Mucosa of rectum (tissue), 2 donors: ENCODE measurements around the gene H6PD.

Experiments used
- H3K27ac ChIP-seq, 2 donors: one replicate each; pipeline ENCODE4 v1.7.0; 2013; ENCODE audit warnings: inconsistent platforms in 2 of 2, low read depth in 2 of 2, low read length in 2 of 2
- H3K27me3 ChIP-seq, 2 donors: one replicate each; pipeline ENCODE4 v1.7.0; 2013; ENCODE audit warnings: low read length in 2 of 2; ENCODE audit not compliant: control insufficient read depth in 2 of 2, insufficient read depth in 2 of 2
- H3K36me3 ChIP-seq, 2 donors: one replicate each; pipeline ENCODE4 v1.7.0; 2013; ENCODE audit warnings: low read length in 2 of 2; ENCODE audit not compliant: control insufficient read depth in 2 of 2, insufficient read depth in 2 of 2
- H3K4me1 ChIP-seq, 2 donors: one replicate each; pipeline ENCODE4 v1.7.0; 2013; ENCODE audit warnings: low read length in 2 of 2, mild to moderate bottlenecking in 1 of 2; ENCODE audit not compliant: control insufficient read depth in 2 of 2, insufficient read depth in 2 of 2
- H3K4me3 ChIP-seq, 2 donors: one replicate each; pipeline ENCODE4 v1.7.0; 2013; ENCODE audit warnings: low read length in 2 of 2
- H3K9ac ChIP-seq, 2 donors: one replicate each; pipeline ENCODE4 v1.7.0; 2013; ENCODE audit warnings: low read length in 2 of 2, low read depth in 1 of 2, mild to moderate bottlenecking in 1 of 2
- H3K9me3 ChIP-seq, 2 donors: one replicate each; pipeline ENCODE4 v1.7.0; 2013; ENCODE audit warnings: low read length in 2 of 2; ENCODE audit not compliant: control insufficient read depth in 2 of 2
- donor health status: healthy.
- donor health status: Normal muscosa, but diverticular disease.

H6PD gene

DNA sequence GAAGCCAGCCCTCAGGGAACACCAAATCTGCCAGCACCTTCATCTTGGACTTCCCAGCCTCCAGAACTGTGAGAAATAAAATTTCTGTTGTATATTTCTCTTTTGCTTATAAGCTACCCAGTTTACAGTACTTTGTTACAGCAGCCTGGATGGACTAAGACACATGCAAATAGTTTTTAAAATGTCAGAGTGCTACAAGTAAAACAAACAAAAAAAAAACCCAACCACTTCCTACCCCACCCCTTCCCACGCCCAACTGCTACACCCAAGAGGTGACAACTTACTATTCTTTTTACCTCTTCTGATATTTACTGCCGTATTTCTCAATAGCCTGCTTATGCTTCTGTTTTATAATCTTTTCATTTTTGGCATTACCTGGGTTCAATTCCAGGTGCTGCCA, 49.5 kb downstream of the H6PD start:
- H3K9me3 ChIP-seq, result peaks cover 2 to 3% of the 10 kb centered on the region in 2 donors
- no peak overlapping the region for H3K9ac ChIP-seq
- no peak overlapping the region for H3K4me3 ChIP-seq
- peaks cover 23 to 27% of the 10 kb centered on the region in 2 donors for H3K4me1 ChIP-seq
- no peak overlapping the region for H3K27ac ChIP-seq
- H3K27me3 ChIP-seq, result no peaks in the 10 kb centered on the region
- no peaks in the 10 kb centered on the region for H3K36me3 ChIP-seq

- no peaks in the 10 kb centered on the region for H3K36me3 ChIP-seq
- H3K4me3 ChIP-seq, result no peak overlapping the region
- H3K27me3 ChIP-seq, result no peaks in the 10 kb centered on the region
- peaks cover 4 to 5% of the 10 kb centered on the region in 2 donors for H3K4me1 ChIP-seq
- no peak overlapping the region for H3K27ac ChIP-seq
- no peak overlapping the region for H3K9ac ChIP-seq
- H3K9me3 ChIP-seq, result peaks cover 2 to 3% of the 10 kb centered on the region in 2 donors
These were observed 52.0 kb downstream of the H6PD start for GRCh38 chr1:9286556-9286955.

DNA sequence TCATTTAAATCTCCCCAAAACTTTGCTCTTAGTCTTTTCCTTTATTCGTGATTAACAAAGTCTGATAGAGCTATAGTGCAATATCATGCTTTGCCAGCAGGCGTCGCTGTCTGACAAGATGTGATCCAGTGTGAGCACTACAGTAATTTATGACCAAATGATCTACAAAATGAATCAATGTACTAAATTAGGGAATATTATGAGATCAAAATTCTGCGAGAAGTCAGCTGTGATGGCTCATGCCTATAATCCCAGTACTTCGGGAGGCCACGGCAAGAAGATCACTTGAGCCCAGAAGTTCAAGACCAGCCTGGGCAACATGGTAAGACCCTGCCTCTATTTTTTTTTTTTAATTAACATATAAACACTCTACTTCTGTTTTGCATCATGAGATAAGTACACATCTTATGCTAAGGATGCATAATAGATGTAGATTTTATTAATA, 54.5 kb downstream of the H6PD start:
- H3K4me1 ChIP-seq, result peaks cover 6 to 7% of the 10 kb centered on the region in 2 donors
- no peak overlapping the region for H3K27ac ChIP-seq
- no peaks in the 10 kb centered on the region for H3K27me3 ChIP-seq
- peaks cover 2 to 3% of the 10 kb centered on the region in 2 donors for H3K9me3 ChIP-seq
- H3K36me3 ChIP-seq, result no peaks in the 10 kb centered on the region
- no peak overlapping the region for H3K4me3 ChIP-seq
- no peak overlapping the region for H3K9ac ChIP-seq

GRCh38 chr1:9289711-9290485, 55.3 kb downstream of the H6PD start:
- H3K27ac ChIP-seq, result peak overlapping the region; percentile 4 to 38
- no peak overlapping the region for H3K4me3 ChIP-seq
- H3K4me1 ChIP-seq, result peaks cover 13 to 15% of the 10 kb centered on the region in 2 donors
- no peaks in the 10 kb centered on the region for H3K36me3 ChIP-seq
- H3K27me3 ChIP-seq, result no peaks in the 10 kb centered on the region
- no peak overlapping the region for H3K9ac ChIP-seq
- H3K9me3 ChIP-seq, result peaks cover 2 to 3% of the 10 kb centered on the region in 2 donors

- Histone ChIP-seq H3K4me1 (peaks cover 24 to 26% of the 10 kb centered on the region in 2 donors), H3K9me3 (peaks cover 2 to 3% of the 10 kb centered on the region in 2 donors), H3K27ac (peak overlapping the region; percentile 84 to 92), H3K36me3 (peaks cover 3 to 4% of the 10 kb centered on the region in 2 donors), H3K27me3 (no peaks in the 10 kb centered on the region), H3K4me3 (peak overlapping the region; percentile 56 to 65), H3K9ac (peak overlapping the region; percentile 73 to 74)
These were observed 57.4 kb downstream of the H6PD start for GRCh38 chr1:9291914-9292360.

GRCh38 chr1:9292361-9293240, 58.0 kb downstream of the H6PD start, which contains the start of gene SPSB1:
Gene SPSB1, plus strand, starts transcription at chr1:9292894. Its CDS starts 62,998 bp downstream, at chr1:9355892.
- peak within 1 kb of the TSS; percentile 84 to 92 for H3K27ac ChIP-seq
- H3K4me3 ChIP-seq, result peak within 1 kb of the TSS; percentile 82 to 89
- H3K27me3 ChIP-seq, result no peaks in the 10 kb centered on the region
- peaks cover 30 to 32% of the 10 kb centered on the region in 2 donors for H3K4me1 ChIP-seq
- peaks cover 3 to 4% of the 10 kb centered on the region in 2 donors for H3K36me3 ChIP-seq
- H3K9me3 ChIP-seq, result peaks cover 2 to 3% of the 10 kb centered on the region in 2 donors
- H3K9ac ChIP-seq, result peak within 1 kb of the TSS; percentile 76 to 89

DNA sequence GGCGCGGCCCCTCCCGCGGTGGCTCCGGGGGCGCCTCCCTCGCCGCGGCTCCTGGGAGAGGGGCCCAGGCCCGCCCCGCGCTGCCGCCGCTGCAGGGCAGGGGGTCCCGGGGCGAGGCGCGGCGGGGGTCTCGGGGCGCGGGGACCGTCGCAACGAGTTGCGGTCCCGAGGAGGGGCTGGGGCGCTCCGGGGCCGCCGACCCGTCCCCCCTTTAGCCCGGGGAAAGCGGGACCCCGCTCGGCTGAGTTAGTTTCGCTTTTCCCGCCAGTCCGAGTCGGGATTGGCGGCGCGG, 58.6 kb downstream of the H6PD start:
- H3K4me1 ChIP-seq, result peaks cover 30 to 32% of the 10 kb centered on the region in 2 donors
- peaks cover 3 to 4% of the 10 kb centered on the region in 2 donors for H3K36me3 ChIP-seq
- H3K9ac ChIP-seq, result peak overlapping the region in 1 of 2 donors; percentile 89
- peak overlapping the region; percentile 82 to 89 for H3K4me3 ChIP-seq
- H3K9me3 ChIP-seq, result peaks cover under 1% of the 10 kb centered on the region in 2 donors
- no peaks in the 10 kb centered on the region for H3K27me3 ChIP-seq
- peak overlapping the region; percentile 76 to 83 for H3K27ac ChIP-seq

- H3K4me3 ChIP-seq, result peak overlapping the region; percentile 82 to 89
- peaks cover 3 to 4% of the 10 kb centered on the region in 2 donors for H3K36me3 ChIP-seq
- H3K9me3 ChIP-seq, result no peaks in the 10 kb centered on the region
- H3K4me1 ChIP-seq, result peaks cover 30 to 32% of the 10 kb centered on the region in 2 donors
- H3K27ac ChIP-seq, result peak overlapping the region; percentile 76 to 83
- no peaks in the 10 kb centered on the region for H3K27me3 ChIP-seq
- peak overlapping the region; percentile 76 to 89 for H3K9ac ChIP-seq
These were observed 59.2 kb downstream of the H6PD start for GRCh38 chr1:9293533-9294404.

DNA sequence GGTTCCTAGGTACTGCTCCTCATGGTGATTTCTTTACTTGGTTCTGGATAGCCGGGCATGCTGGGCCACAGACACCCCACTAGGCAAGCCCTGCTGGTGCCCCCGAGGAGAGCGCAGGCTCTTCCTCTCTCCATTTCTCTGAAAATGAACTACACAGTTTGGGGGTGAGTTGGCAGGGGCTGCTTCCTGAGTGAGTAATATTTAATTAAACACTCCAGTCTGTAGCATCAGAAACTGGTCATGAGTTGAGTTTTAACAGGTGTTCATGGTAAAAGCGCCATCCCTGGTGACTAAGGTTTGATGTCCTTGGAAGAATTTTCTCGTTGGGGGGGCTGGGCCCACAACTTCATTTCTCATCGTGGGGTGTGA, 59.8 kb downstream of the H6PD start:
- H3K4me1 ChIP-seq, result peaks cover 30 to 32% of the 10 kb centered on the region in 2 donors
- H3K27me3 ChIP-seq, result no peaks in the 10 kb centered on the region
- H3K36me3 ChIP-seq, result peaks cover 3 to 4% of the 10 kb centered on the region in 2 donors
- peak overlapping the region; percentile 76 to 83 for H3K27ac ChIP-seq
- H3K4me3 ChIP-seq, result peak overlapping the region; percentile 82 to 89
- H3K9ac ChIP-seq, result peak overlapping the region; percentile 76 to 89
- no peaks in the 10 kb centered on the region for H3K9me3 ChIP-seq
